HepG2 (cell line): ENCODE data around the gene PRKCSH. TPM values are rescaled to one million over a fixed set of nuclear protein-coding genes. Genes with fewer than 3 reads are reported as not detected.

Source experiments
- ATAC-seq: fragments of 200-7000 bp; cut with Tn5 transposase; 3 replicates; pipeline ENCODE4 v1.9.1; 2020; ENCODE audit warnings: mild to moderate bottlenecking, moderate library complexity
- BruUV-seq: library from RNA; stranded (reverse); fragments of 400-500 nt; replicated peaks from 2 replicates; lab custom pipeline; 2021; lab: Mats Ljungman, UMichigan
- CTCF ChIA-PET: fragments of 300-600 bp; formaldehyde crosslinking; extraction: SDS; loops from one replicate; lab custom pipeline; 2021; ENCODE audit warnings: low total read pairs, inconsistent platforms, low intra/inter-chr PET ratio; lab: Yijun Ruan, JAX
- POLR2A ChIA-PET: fragments of 350-600 bp; sonication (Branson Sonifier 250); formaldehyde crosslinking; loops from one replicate; lab custom pipeline; 2020; ENCODE audit warnings: antibody characterized with exemption, inconsistent platforms; lab: Yijun Ruan, JAX
- DNase-seq: peaks from one replicate; pipeline ENCODE4 v3.0.0-alpha.2; 2015; ENCODE audit warnings: low spot score
- FAIRE-seq: peaks from 3 replicates; lab custom pipeline; 2011; peaks lifted over from hg19 to GRCh38; lab: Jason Lieb, UNC
- H2AFZ ChIP-seq: one replicate; pipeline ENCODE4 v1.6.1; 2011; ENCODE audit warnings: low read length, inconsistent platforms
- H3K27ac ChIP-seq: fragments of 300-600 bp; 3 replicates; pipeline ENCODE4 v1.8.0; 2011; ENCODE audit warnings: mixed run types, mild to moderate bottlenecking, mixed read lengths, low read length, inconsistent platforms; ENCODE audit not compliant: insufficient read depth; ENCODE audit errors: extremely low read length
- H3K27me3 ChIP-seq, 2 experiments: fragments of 200-600 bp in 1 of 2; 2 replicates in 1 of 2; 3 replicates in 1 of 2; pipeline versions ENCODE4 v1.6.0 to v1.8.0; 2011; ENCODE audit warnings: low read length in 2 of 2, mild to moderate bottlenecking in 2 of 2, moderate library complexity in 2 of 2, inconsistent platforms in 1 of 2; ENCODE audit not compliant: insufficient read depth in 2 of 2, control insufficient read depth in 1 of 2
- H3K36me3 ChIP-seq, 2 experiments: fragments of 200-600 bp in 1 of 2; replicated peaks in 1 of 2; 2 replicates in 1 of 2; 3 replicates in 1 of 2; pipeline versions ENCODE4 v1.5.1 to v1.8.0; 2011; ENCODE audit warnings: low read length in 2 of 2, inconsistent platforms in 1 of 2; ENCODE audit not compliant: insufficient read depth in 2 of 2, control insufficient read depth in 1 of 2
- H3K4me1 ChIP-seq: 2 replicates; pipeline ENCODE4 v1.5.1; 2012; ENCODE audit warnings: low read length, inconsistent platforms; ENCODE audit not compliant: insufficient read depth
- H3K4me2 ChIP-seq: 2 replicates; pipeline ENCODE4 v1.6.0; 2011; ENCODE audit warnings: low read depth, low read length, inconsistent platforms
- H3K4me3 ChIP-seq, 3 experiments: fragments of 200-600 bp in 1 of 3; sonication (generic), shearing (Covaris generic) in 1 of 3; replicated peaks in 1 of 3; 2 replicates each; pipeline ENCODE4 v1.5.1; 2011 to 2016; ENCODE audit warnings: low read length in 3 of 3, inconsistent platforms in 2 of 3, low read depth in 2 of 3, mild to moderate bottlenecking in 2 of 3, control low read depth in 1 of 3, mixed read lengths in 1 of 3; ENCODE audit not compliant: insufficient read depth in 1 of 3
- H3K79me2 ChIP-seq: one replicate; pipeline ENCODE4 v1.6.1; 2011; ENCODE audit warnings: low read length, inconsistent platforms; ENCODE audit not compliant: insufficient read depth
- H3K9ac ChIP-seq: 2 replicates; pipeline ENCODE4 v1.6.0; 2011; ENCODE audit warnings: mild to moderate bottlenecking, low read depth, low read length, inconsistent platforms; ENCODE audit not compliant: insufficient read depth
- H3K9me3 ChIP-seq: 2 replicates; pipeline ENCODE4 v1.5.1; 2012; ENCODE audit warnings: mild to moderate bottlenecking, low read length
- H4K20me1 ChIP-seq: 2 replicates; pipeline ENCODE4 v1.6.0; 2011; ENCODE audit warnings: inconsistent platforms, mild to moderate bottlenecking, low read length, moderate library complexity; ENCODE audit not compliant: insufficient read depth
- CHD2 ChIP-seq: IDR thresholded peaks from 2 replicates; pipeline ENCODE4 v1.6.1; 2011; ENCODE audit warnings: low read depth, low read length, improper control_type of control experiment
- MIER3 ChIP-seq: IDR thresholded peaks from 2 replicates; pipeline ENCODE4 v1.6.1; 2016; ENCODE audit warnings: missing compliant biosample characterization, borderline replicate concordance
- PHF8 ChIP-seq: sonication (generic); formaldehyde crosslinking; IDR thresholded peaks from 2 replicates; pipeline ENCODE4 v1.5.0; 2020; ENCODE audit warnings: missing genetic modification reagents
- POLR2AphosphoS2 ChIP-seq: IDR thresholded peaks from 2 replicates; pipeline ENCODE4 v1.6.1; 2011; ENCODE audit warnings: low read depth, low read length, improper control_type of control experiment
- SAFB2 ChIP-seq: sonication (generic); formaldehyde crosslinking; IDR thresholded peaks from 2 replicates; pipeline ENCODE4 v1.5.1; 2020; ENCODE audit warnings: missing genetic modification reagents, low read depth, mild to moderate bottlenecking, borderline replicate concordance
- ZNF441 ChIP-seq: sonication (generic); formaldehyde crosslinking; IDR thresholded peaks from 2 replicates; pipeline ENCODE4 v1.7.0; 2021; ENCODE audit warnings: missing genetic modification reagents, borderline replicate concordance
- ZNF652 ChIP-seq: IDR thresholded peaks from 2 replicates; pipeline ENCODE4 v1.6.1; 2016; ENCODE audit warnings: low read depth, borderline replicate concordance
- ZNF724P ChIP-seq: sonication (generic); formaldehyde crosslinking; IDR thresholded peaks from 2 replicates; pipeline ENCODE4 v1.8.0; 2022; ENCODE audit warnings: missing genetic modification reagents, borderline replicate concordance
- WGBS: methylation state at CpG from one replicate; pipeline ENCODE4 v1.1.6; 2017; ENCODE audit warnings: low lambda C conversion rate; 5-methylcytosine and 5-hydroxymethylcytosine counted together
- in situ Hi-C: cut with HindIII; loops from 2 replicates; pipeline ENCODE4 v1.10.0; 2017; ENCODE audit warnings: low pct_unique_long_range_greater_than_20kb; ENCODE audit not compliant: extremely low pct_ligation_motif_present
- intact Hi-C: fragments of 100-400 bp; cut with micrococcal nuclease; formaldehyde crosslinking; loops from one replicate; pipeline ENCODE4 v1.10.0; 2022; ENCODE audit not compliant: unreplicated experiment
- polyA plus RNA-seq, 8 experiments: library from polyadenylated mRNA; depleted of rRNA in 3 of 8; stranded (reverse) in 7 of 8; unstranded in 1 of 8; fragments of >200 nt; fragmentation: Illumina TruSeq in 4 of 8; extraction: Trizol in 4 of 8; gene quantifications; 2 replicates each; pipeline versions ENCODE4 v1.2.1 to v1.2.3, GENCODE V29; 2011 to 2016; ENCODE audit warnings: low read depth in 4 of 8, missing spikeins in 1 of 8, mixed read lengths in 1 of 8; ENCODE audit not compliant: insufficient read depth in 1 of 8
- total RNA-seq, 5 experiments: library from RNA; depleted of rRNA; stranded (reverse); fragments of >200 nt; fragmentation: Illumina TruSeq; extraction: Trizol; gene quantifications; 2 replicates each; pipeline ENCODE4 v1.2.3, GENCODE V29; 2016; ENCODE audit warnings: low read depth in 1 of 5
- TF ChIP-seq, protein P1 (sequence below): sonication (generic); formaldehyde crosslinking; IDR thresholded peaks from 2 replicates; pipeline ENCODE4 v1.8.1; 2023; ENCODE audit warnings: missing genetic modification reagents, inconsistent platforms, borderline replicate concordance
- TF ChIP-seq, protein P2 (sequence below): sonication (generic); IDR thresholded peaks from 2 replicates; pipeline ENCODE4 v1.6.1; 2016; ENCODE audit warnings: low read depth, borderline replicate concordance
- TF ChIP-seq, protein P3 (sequence below): sonication (generic); formaldehyde crosslinking; conservative IDR thresholded peaks from 2 replicates; pipeline ENCODE4 v1.4.0; 2020; ENCODE audit warnings: mild to moderate bottlenecking, missing genetic modification reagents, moderate library complexity
- TF ChIP-seq, protein P4 (sequence below): sonication (generic); formaldehyde crosslinking; IDR thresholded peaks from 2 replicates; pipeline ENCODE4 v1.4.0; 2020; ENCODE audit warnings: low read depth, mild to moderate bottlenecking, missing genetic modification reagents
- TF ChIP-seq, protein P5 (sequence below): sonication (generic); formaldehyde crosslinking; IDR thresholded peaks from 2 replicates; pipeline ENCODE4 v1.4.0; 2020; ENCODE audit warnings: missing genetic modification reagents

Gene PRKCSH
- total and polyA plus RNA-seq, 2 of the 13 experiments (the other 11 are each of a cell fraction or from before 2014, with no cell fraction given) = 85.1 to 125 TPM

DNA sequence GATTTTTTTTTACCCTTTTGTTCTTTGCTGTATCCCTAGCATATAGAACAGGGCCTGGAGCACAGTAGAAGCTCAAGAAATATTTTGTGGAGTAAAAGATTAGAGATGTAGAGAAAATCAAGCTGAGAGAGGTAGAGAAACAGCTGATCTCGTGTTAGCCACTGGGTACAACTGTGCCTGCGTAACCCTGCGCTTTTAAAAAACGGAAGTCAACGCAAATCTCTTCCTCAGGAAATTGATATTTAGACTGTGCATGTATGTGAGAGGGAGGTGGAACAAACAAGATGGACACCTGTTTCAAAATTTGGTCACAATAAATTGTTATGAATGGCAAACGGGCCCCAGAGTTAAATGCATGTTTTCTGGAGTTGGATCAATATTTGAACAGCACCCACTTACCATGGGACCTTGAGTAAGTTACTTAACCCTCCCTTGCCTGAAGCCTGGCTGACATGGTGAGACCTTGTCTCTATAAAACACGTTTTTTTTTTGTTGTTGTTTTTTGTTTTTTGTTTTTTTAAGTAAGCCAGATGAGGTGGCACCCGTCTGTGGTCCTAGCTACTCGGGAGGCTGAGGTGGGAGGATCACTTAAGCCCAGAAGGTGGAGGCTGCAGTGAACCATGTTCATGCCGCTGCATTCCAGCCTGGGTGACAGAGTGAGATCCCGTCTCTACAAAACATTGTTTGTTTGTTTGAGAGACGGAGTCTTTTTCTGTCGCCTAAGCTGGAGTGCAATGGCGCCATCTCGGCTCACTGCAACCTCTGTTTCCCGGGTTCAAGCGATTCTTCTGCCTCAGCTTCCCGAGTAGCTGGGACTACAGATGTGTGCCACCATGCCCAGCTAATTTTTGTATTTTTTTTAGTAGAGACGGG, 48.0 kb upstream of the PRKCSH start:
- no peaks in the 10 kb centered on the region for H4K20me1 ChIP-seq
- in situ Hi-C loops (no loop called here), intact Hi-C loops (no loop called here)
- H3K4me1 ChIP-seq = peaks cover 37% of the 10 kb centered on the region
- H3K27ac ChIP-seq = no peak overlapping the region
- H3K79me2 ChIP-seq = no peaks in the 10 kb centered on the region
- H3K9ac ChIP-seq = peak overlapping the region; percentile 23; the same call in 1 of the 2 replicates
- peak overlapping the region; percentile 64 for H3K4me2 ChIP-seq
- CTCF ChIA-PET = no interaction called here
- no peaks in the 10 kb centered on the region for H3K9me3 ChIP-seq
- no peaks in the 10 kb centered on the region for H3K36me3 ChIP-seq
- ATAC-seq (no peak), DNase-seq (peak; percentile 53), FAIRE-seq (peak; percentile 64)
- POLR2A ChIA-PET = interaction anchor here (1.0 to 1.4 kb wide), 2 partner anchors 13 to 32 kb away, joined by 3 to 4 read pairs; partner anchors contain the start of genes RGL3 and SWSAP1
- BruUV-seq = no TSS peak
- WGBS = 23% methylated on average over 19 of the region's 19 CpGs
- H2AFZ ChIP-seq = peak overlapping the region; percentile 84
- H3K27me3 ChIP-seq = no peaks in the 10 kb centered on the region
- H3K4me3 ChIP-seq = peak overlapping the region in 2 of 3 experiments; percentile 19 to 42; a peak in 1 of 6 replicates
- TF ChIP-seq, protein P1, sequence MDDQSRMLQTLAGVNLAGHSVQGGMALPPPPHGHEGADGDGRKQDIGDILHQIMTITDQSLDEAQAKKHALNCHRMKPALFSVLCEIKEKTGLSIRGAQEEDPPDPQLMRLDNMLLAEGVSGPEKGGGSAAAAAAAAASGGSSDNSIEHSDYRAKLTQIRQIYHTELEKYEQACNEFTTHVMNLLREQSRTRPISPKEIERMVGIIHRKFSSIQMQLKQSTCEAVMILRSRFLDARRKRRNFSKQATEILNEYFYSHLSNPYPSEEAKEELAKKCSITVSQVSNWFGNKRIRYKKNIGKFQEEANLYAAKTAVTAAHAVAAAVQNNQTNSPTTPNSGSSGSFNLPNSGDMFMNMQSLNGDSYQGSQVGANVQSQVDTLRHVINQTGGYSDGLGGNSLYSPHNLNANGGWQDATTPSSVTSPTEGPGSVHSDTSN (CRISPR knock-in tag) = no peak
- TF ChIP-seq ZNF724P (CRISPR knock-in tag) (no peak), CHD2 (no peak), POLR2AphosphoS2 (no peak), ZNF441 (CRISPR knock-in tag) (peak; percentile 97), MIER3 (CRISPR knock-in tag) (no peak), SAFB2 (CRISPR knock-in tag) (no peak), PHF8 (CRISPR knock-in tag) (no peak), ZNF652 (peak; percentile 95)
- TF ChIP-seq, protein P2, sequence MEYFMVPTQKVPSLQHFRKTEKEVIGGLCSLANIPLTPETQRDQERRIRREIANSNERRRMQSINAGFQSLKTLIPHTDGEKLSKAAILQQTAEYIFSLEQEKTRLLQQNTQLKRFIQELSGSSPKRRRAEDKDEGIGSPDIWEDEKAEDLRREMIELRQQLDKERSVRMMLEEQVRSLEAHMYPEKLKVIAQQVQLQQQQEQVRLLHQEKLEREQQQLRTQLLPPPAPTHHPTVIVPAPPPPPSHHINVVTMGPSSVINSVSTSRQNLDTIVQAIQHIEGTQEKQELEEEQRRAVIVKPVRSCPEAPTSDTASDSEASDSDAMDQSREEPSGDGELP = peak; percentile 69; the same call in 1 of the 2 replicates
- TF ChIP-seq, protein P3, sequence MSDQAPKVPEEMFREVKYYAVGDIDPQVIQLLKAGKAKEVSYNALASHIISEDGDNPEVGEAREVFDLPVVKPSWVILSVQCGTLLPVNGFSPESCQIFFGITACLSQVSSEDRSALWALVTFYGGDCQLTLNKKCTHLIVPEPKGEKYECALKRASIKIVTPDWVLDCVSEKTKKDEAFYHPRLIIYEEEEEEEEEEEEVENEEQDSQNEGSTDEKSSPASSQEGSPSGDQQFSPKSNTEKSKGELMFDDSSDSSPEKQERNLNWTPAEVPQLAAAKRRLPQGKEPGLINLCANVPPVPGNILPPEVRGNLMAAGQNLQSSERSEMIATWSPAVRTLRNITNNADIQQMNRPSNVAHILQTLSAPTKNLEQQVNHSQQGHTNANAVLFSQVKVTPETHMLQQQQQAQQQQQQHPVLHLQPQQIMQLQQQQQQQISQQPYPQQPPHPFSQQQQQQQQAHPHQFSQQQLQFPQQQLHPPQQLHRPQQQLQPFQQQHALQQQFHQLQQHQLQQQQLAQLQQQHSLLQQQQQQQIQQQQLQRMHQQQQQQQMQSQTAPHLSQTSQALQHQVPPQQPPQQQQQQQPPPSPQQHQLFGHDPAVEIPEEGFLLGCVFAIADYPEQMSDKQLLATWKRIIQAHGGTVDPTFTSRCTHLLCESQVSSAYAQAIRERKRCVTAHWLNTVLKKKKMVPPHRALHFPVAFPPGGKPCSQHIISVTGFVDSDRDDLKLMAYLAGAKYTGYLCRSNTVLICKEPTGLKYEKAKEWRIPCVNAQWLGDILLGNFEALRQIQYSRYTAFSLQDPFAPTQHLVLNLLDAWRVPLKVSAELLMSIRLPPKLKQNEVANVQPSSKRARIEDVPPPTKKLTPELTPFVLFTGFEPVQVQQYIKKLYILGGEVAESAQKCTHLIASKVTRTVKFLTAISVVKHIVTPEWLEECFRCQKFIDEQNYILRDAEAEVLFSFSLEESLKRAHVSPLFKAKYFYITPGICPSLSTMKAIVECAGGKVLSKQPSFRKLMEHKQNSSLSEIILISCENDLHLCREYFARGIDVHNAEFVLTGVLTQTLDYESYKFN (CRISPR knock-in tag) = peak; percentile 41; the same call in 1 of the 2 replicates
- TF ChIP-seq, protein P4, sequence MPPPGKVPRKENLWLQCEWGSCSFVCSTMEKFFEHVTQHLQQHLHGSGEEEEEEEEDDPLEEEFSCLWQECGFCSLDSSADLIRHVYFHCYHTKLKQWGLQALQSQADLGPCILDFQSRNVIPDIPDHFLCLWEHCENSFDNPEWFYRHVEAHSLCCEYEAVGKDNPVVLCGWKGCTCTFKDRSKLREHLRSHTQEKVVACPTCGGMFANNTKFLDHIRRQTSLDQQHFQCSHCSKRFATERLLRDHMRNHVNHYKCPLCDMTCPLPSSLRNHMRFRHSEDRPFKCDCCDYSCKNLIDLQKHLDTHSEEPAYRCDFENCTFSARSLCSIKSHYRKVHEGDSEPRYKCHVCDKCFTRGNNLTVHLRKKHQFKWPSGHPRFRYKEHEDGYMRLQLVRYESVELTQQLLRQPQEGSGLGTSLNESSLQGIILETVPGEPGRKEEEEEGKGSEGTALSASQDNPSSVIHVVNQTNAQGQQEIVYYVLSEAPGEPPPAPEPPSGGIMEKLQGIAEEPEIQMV (CRISPR knock-in tag) = no peak
- TF ChIP-seq, protein P5, sequence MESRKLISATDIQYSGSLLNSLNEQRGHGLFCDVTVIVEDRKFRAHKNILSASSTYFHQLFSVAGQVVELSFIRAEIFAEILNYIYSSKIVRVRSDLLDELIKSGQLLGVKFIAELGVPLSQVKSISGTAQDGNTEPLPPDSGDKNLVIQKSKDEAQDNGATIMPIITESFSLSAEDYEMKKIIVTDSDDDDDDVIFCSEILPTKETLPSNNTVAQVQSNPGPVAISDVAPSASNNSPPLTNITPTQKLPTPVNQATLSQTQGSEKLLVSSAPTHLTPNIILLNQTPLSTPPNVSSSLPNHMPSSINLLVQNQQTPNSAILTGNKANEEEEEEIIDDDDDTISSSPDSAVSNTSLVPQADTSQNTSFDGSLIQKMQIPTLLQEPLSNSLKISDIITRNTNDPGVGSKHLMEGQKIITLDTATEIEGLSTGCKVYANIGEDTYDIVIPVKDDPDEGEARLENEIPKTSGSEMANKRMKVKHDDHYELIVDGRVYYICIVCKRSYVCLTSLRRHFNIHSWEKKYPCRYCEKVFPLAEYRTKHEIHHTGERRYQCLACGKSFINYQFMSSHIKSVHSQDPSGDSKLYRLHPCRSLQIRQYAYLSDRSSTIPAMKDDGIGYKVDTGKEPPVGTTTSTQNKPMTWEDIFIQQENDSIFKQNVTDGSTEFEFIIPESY (CRISPR knock-in tag) = peak; percentile 79
